ENCODE data around the gene SLC16A6.
"Not testable (repeated sequence)": the region's sequence is repeated elsewhere in the genome, so short reads cannot be mapped to it uniquely, and the experiment has no call there.

The SLC16A6 gene

DNA sequence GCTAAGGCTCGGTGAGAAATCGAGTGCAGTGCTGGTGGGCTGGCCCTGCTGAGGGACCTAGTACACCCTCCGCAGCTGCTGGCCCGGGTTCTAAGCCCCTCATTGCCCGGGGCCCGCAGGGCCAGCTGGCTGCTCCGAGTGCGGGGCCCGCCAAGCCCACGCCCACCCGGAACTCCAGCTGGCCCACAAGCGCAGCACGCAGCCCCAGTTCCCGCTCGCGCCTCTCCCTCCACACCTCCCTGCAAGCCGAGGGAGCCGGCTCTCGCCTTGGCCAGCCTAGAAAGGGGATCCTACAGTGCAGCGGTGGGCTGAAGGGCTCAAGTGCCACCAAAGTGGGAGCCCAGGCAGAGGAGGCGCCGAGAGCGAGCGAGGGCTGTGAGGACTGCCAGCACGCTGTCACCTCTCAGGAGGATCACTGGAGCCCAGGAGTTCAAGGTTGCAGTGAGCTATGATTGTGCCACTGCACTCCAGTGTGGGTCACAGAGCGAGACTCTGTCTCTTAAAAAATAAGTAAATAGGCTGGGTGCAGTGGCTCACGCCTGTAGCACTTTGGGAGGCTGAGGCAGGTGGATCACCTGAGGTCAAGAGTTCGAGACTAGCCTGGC, 18.2 kb upstream of the SLC16A6 start:
- DNase-seq = not testable (repeated sequence)

DNA sequence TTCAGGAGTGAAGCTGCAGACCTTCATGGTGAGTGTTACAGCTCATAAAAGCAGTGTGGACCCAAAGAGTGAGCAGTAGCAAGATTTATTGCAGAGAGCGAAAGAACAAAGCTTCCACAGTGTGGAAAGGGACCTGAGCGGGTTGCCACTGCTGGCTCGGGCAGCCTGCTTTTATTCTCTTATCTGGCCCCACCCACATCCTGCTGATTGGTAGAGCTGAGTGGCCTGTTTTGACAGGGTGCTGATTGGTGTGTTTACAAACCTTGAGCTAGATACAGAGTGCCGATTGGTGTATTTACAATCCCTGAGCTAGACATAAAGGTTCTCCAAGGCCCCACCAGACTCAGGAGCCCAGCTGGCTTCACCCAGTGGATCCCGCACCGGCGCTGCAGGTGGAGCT, 17.6 kb upstream of the SLC16A6 start:
- DNase-seq = not testable (repeated sequence)

DNA sequence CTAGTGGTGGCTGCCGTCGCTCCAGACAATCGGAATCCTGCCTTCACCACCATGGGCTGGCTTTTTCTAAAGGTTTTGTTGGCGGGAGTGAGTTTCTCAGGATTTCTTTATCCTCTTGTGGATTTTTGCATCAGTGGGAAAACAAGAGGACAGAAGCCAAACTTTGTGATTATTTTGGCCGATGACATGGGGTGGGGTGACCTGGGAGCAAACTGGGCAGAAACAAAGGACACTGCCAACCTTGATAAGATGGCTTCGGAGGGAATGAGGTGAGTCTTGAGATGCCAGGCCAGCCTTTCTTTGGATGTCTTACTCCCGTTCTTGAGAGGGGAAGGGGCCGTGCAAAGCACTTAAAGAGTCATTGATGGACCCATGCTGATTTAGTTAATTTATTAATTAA, 16.5 kb upstream of the SLC16A6 start:
- DNase-seq = no peak

DNA sequence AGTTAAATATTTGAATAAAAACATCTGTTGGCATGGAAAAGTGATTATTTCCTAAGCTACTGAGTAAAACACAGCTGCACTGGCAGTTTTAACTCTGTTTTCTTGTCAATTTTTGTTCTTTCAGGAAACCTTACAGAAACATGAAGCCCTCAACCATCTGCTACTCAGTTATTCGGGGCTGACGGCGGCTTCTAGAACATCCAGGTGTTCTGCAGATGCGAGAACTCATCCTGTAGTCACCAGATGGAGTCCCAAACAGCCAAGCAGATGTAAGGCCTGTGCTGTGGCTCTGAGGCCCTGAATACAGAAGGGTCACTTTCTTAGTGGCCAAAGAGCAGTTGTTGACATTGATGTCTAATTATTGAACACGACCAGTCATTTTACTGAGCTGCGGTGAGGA, 15.9 kb upstream of the SLC16A6 start:
- DNase-seq = no peak

DNA sequence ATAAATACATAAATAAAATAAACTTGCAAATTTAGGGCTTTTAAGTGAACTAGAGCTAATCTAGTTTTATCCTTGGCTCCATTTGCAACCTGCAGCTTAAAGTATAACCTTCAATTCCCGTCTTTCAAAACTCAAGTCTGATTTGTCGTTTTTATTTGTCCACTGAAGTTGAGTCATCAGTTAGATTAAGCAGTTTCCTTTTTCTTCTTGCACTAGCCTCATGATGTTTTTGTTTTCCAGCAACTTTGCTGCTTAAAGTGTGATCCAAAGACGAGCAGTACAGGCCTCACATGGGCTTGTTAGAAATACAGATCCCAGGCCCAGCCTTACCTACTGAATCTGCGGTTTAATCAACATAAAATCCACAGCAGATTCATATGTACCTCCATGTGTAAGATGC, 14.2 kb upstream of the SLC16A6 start:
- DNase-seq = no peak

DNA sequence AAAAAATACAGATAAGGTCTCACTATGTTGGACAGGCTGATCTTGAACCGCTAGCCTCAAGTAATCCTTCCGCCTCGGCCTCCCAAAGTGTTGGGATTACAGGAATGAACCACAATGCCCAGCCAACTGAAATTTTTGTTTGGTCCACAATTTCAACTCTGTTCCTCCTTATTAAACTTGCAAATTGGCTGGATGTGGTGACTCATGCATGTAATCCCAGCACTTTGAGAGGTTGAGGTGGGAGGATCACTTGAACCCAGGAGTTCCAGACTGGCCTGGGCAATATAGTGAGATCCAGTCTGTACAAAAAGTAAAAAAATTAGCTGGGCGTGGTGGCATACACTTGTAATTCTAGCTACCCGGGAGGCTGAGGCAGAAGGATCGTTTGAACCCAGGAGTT, 13.8 kb upstream of the SLC16A6 start:
- DNase-seq = no peak

DNA sequence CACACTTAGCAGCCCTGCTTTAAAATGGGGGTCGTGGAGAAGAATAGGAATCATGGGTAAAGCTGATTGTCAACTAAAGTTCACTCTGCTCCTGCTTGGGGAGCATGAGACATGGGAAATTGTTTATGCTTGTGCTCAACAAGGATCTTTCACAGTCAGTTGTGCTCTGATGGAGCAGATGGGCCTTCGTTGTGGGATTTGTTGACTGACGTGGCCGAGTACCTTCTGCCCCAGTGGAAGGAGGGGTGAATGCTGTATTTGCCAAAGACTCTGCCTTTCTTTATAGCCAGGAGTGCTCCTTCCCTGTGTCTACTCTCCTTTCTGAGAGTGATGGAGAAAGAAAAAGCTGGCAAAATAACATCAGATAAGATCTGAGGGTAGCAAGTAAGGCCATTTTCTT, 11.7 kb upstream of the SLC16A6 start:
- DNase-seq = no peak

DNA sequence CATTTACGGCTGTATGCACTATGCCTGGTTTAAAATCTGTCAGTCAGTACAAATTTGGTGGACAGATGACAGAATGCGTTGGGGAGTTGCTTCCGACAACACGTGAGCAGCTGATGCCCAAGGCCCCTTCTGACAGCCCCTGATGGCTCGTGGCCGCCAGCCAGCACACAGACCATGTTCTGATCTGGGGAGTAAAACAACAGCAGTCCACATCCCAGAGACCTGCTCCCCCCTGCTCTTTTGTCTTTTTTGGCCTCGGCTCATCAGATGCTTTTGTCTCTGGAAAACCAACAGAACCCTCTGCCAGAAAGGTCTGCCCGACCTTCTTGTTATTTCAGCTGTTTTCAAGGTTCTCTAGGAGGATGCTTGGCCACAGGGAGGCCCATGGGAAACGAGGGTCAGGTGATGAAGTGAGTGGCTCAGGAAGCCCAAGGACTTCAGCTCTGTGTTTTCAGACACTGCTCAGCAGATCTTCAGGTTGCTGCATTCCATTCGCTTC, 11.2 kb upstream of the SLC16A6 start:
- DNase-seq = no peak

DNA sequence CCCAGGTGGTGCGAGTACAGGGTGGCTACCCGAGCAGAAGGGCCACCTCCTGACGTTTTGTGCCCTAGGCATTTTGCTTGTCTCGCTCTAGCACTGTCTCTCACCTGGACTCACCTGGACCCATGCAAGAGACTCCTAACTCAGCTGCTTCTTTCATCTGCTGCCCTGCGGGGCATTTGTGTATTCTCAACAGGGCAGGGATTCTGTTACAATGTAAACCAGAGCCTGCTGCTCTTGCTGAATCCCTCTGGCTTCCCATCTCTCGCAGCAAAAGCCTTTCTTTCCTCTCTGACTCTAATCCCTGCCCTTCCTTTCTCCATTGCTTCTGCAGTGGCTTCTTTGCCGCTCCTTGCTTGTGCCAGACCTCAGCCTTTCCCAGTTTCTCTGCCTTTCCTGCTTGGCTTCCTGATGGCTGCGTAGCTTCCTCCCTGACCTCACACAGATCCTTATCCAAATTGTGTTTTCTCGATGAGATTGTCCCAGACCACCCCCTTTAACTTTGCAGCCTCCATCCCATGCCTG, 10.6 kb upstream of the SLC16A6 start:
- no peak for DNase-seq

DNA sequence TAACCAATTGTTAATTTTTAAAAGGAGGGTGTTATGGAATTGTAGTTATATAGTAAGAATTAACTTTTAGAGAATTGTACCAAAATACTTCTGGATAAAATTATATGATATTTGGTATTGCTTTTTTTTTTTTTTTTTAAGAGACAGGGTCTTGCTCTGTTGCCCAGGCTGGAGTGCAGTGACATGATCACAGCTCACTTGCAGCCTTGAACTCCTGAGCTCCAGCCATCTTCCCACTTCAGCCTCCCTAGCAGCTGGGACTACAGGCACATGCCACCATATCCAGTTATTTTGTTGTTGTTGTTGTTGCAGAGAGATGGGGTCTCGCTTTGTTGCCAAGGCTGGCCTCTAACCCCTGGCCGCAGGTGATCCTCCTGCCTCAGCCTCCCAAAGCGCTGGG, 8.9 kb upstream of the SLC16A6 start:
- no peak for DNase-seq

DNA sequence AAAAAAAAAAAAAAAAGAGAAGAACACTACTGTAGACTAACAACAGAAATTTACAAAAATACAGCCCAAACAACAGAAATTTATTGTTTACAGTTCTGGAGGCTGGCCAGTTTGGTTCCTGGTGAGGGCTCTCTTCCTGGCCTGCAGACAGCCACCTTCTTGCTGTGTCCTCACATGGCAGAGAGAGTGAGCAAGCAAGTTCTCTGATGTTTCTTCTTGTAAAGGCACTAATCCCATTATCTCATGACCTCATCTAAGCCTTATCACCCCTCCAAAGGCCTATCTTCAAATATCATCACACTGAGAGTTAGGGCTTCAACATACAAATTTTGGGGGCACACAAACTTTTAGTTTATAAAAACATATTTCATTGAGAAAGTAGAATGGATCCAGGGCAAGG, 7.7 kb upstream of the SLC16A6 start:
- no peak for DNase-seq

DNA sequence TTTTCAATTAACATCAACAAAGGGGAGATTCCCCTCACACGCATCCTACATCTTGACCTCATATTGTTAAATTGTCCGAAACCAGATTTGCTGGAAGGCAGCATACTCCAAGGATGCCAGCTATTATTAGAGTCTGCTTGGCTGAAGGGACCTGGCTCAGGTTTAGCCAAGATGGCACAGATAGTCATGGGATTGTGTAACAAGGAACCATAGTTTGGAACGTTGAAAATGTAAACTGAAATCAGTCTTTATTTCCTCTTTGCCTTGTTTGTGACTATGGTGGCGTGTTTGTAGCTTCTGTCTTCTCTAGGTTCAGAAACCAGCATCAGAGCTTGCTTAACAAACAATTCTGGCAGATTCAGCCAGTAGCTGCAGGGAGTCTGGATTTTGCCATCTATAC, 6.3 kb upstream of the SLC16A6 start:
- no peak for DNase-seq

DNA sequence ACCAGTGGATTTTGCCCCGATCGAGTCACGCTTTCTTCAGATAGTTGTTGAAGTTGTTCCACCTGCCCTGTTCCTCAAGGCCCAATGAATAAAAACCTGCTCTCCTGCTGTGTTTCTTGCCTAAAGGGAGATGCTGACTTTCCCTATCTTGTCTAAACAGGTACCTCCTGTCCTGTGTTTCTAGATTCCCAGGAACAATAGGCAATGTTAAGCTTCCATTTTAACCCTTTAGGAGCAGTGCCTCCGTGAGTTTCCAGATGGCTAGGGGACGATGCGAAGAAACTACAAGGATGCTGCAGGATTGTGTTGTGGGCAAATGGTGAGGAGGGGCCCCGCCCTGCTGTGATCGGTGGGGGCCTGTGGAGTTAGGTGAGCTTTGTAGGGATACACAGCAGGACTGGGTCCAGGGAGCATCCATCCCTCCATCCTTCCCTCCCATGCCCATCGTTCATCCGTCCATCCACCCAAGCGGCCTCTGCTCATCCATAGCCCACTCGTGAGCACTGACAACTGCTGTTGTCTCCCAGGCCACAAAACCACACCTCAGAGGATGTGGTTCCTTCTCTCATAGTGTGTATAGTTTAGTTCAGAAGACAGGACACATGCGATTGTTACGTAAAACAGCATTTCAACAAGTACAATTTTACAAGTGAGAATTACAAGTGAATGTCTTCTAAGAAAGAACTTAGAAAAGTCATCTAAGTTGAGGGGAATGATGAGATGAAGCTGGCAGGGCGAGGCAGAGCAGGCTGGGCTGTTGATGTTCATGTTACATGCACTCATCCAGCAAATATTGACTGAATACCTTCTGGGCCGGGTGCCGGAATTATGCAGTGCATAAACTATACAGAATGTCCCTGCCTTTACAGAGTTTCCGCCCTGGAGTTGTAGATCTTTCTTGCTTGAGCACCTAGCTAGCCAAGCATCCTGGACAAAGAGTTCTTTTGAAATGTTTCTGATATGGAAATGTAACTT, 5.6 kb upstream of the SLC16A6 start:
- DNase-seq = peak; percentile 35 to 36

DNA sequence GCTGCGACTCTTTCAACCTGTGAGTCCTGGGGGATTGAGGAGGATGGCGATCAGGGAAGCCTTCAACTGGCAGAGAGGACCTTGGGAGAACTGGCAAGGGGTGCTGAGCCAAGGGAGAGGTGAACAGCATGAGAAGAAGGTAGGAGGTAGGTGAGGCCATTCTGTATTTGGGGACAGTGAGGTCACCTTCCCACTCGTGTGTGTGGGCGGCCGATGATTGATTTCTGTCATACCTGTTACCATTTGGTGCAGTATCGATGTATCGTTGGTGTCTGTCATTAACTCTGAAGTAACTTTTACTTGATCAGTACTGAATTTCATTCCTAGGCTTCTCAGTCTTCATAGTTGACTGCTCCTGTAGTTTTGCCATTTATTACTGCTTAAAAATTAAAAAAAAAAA, 4.2 kb upstream of the SLC16A6 start:
- DNase-seq = peak; percentile 34 to 46

DNA sequence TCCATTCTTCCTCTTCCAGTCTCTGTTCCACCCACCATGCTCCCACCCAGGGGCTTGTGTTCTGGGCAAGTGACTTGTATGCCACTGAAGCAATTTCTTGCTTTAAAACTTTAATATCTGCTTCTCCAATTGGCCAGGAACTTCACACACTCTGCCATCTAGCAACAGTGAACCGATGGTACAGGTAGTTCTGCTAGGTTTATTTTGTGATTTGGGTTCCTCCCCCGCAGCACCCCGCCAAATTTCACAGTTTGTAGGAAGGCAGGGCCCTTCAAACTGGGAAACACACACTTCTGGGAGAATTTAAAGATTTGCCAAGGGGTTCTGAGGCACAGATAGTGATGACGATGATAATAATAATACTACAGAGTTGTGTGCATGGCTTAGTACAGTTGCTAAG, 3.7 kb upstream of the SLC16A6 start:
- no peak for DNase-seq

DNA sequence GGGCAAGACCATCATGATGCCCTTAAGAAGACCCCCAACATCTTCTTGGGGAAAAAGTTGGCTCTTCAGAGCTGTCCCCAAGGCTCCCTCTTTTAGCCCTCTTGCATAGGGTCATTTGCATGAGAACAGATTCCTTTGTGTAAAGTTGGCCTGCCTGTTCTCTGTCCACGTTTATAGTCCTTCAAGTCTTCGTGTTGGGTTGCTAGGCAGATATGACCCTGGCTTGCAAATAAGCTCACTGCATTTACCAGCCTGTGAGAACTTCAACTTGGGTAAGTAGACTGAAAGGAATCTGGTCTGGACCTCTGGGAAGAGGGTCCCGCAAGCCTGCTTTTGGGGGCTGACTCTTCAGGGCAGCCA, 3.2 kb upstream of the SLC16A6 start:
- no peak for DNase-seq

DNA sequence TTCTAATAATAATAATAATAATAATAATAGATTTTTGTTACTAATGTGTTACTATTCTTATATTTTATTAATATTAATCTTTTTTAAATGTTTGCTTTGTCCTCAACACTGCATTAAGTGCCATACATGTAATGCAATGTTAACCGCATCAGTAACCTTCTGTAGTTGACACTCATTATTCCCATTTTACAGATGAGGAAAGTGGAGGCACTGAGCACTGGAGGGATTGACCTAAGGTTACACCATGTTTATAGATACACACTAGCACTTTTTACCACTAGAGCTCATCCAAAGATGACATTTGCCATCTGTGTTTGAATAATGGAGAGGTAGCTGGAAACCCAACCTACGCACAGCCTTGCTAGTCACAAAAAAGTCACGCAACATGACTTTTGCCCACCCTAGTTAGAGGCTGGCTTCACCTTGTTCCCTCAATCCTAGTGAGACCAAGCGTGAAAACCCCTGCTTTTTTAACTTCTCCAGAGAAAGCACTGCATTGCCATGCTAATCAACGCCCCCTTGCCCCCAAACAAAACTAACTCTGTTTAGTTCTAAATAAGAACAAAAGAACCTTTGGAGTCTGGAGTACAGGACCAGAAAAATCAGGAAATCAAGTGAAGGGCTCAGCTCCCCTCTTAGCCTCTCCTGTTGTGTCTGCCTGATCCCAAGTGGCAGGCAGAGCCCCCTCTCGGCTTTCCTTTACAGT, 2.7 kb upstream of the SLC16A6 start:
- DNase-seq = no peak

DNA sequence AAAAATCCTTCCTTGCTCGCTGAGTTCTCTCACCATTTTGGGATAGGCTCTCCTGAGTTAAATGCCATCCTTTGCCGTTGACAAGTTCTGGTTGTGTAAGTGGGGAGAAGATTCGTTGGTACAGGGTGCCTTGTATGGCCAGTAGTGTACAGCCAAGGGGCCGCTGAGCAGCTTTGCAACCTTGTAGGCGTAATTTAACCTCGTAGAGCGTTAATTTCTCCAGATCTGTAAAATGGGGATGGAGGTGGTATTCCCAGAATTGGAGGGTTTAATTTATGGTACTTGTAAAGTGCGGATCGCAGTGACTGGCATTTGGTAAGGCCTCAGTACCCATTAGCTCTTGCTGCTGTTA, 1.7 kb upstream of the SLC16A6 start:
- DNase-seq = no peak

DNA sequence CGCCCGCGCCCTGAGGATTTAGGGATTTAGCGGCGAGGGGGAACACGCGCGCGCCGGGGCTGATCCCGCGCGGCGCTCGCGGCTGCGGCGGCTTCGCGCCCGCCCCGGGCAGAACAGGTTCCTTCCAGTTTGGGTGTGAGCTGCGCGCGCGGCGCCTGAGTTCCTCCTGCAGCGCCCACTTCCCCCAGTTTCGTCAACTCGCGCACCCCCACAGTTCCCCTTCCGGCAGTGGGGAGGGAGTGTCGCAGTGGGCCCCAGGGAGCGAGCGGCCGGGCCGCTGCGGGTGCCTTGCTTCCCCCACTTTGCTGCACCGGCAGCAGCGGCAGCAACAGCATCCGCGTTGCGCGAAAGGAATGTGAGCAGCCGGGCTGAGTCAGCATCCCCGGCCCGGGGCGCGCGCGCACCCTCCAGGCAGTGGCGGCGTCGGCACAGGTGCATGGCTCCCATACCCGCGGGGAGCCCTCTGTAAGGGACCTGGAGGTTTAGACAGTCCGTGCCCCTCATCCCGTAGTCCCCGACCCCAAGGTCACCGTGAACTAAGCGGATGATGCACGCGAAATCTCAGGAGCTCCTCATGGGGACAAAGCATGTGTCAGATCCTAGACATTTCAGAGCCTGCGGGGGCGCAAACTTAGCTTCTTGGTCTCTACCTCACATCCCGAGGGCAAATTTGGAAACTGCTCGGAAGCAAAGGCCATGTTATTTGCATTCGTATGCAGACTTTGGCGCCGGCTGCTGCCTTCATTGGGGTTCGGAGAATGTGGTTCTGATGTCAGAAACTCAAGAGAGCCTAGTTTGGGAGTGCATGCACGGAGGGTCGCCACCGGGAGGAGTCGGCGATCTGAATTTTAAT, 1.1 kb upstream of the SLC16A6 start:
- peak; percentile 84 to 90 for DNase-seq

DNA sequence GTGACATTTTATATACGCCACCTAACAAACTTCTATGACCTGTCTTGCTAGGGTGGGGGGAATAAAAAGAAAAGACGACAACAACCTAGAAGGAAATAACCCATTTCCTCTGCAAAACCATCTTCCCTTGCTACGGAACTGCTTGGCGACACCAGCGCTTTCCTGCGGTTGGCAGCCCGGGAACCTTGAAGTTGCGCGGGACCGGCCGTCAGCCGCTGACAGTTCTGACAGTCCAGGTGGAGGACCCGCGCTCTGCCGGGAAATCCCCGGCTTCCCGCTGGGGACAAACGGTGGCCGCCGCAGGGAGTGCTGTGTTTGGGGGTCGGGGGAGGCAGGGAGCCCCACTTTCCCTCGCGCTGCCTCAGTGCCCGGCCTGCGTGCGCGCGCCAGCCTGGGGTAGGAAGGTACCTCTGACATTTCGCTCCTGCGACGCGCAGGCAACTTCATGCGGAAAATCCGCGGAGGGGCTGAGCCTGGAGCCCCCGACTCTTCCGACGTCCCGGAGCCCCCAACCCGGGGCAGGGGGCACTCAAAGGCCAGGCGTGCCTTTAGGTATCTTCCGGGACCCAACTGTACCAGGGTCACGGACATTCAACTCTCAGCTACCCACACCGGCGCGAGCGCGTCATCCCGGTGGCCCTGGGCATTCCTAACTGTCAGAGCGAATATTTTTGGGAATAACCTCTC, 516 bp downstream of the SLC16A6 start:
- DNase-seq = peak; percentile 36 to 54

DNA sequence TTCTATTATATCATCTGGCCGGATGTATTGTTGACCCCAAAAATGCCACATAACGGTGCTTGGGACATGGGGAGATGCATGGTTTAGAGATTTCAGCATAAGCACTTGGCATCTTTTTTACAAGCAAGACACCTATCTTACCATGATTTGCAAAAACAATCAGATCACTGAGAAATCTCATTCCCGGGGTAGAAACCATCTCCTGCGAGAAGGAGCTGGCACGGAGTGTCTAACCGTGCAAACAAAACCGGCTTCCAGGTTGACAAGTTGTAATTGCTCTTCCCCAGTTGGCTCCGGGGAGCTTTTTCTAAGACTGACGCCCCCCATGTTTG, 1.0 kb downstream of the SLC16A6 start:
- no peak for DNase-seq

DNA sequence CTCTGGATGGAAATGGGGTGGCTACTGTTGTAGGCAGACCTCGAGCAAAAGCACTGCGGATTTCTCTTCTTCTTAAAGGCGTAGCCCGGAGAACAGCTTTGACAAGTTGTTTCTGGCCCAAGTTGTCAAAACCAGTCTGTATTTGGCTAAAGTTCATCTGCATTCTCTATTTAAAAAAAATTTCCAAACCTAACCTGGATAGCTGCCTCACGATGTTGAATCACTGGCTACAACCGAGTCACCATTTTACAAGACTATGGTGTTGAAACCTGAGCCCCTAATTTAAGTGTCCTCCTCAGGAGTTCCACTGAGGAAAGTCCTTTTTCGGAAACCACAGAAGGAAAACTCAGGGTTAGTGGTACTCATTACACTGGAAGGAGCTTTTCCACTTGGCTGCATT, 1.5 kb downstream of the SLC16A6 start:
- no peak for DNase-seq

Data from activated CD4-positive, alpha-beta T cell treated with anti-CD3 and anti-CD28 coated beads for 4 hours (primary cell).